Epidermal melanocyte (primary cell): Measurements from ENCODE around the gene NDUFC2.
A peak's percentile ranks its signal among the peaks of the same experiment; 100 is the strongest.
"Not testable (repeated sequence)": the region's sequence is repeated elsewhere in the genome, so short reads cannot be mapped to it uniquely, and the experiment has no call there.

Source experiments
- DNase-seq: peaks from one replicate; pipeline ENCODE4 v3.0.0; 2011; ENCODE audit warnings: low spot score; ENCODE audit not compliant: insufficient read length

Gene NDUFC2

GRCh38 chr11:78030429-78031325 is 49.0 kb downstream of the NDUFC2 start:
- DNase-seq: peak; percentile 80

- DNase-seq: not testable (repeated sequence)
Measured at GRCh38 chr11:78028423-78028822, 51.2 kb downstream of the NDUFC2 start.

GRCh38 chr11:78027759-78028158 is 51.9 kb downstream of the NDUFC2 start:
- DNase-seq: no peak

- DNase-seq: no peak
Measured at GRCh38 chr11:78025378-78025777, 54.3 kb downstream of the NDUFC2 start.

GRCh38 chr11:78023426-78023825 is 56.2 kb downstream of the NDUFC2 start:
- no peak for DNase-seq

- DNase-seq: no peak
Measured at GRCh38 chr11:78022397-78023396, 57.0 kb downstream of the NDUFC2 start, which contains the start of gene KCTD14. TSS of gene KCTD14 (minus strand) at chr11:78023276. CDS start at chr11:78023249, 27 bp downstream.

- no peak for DNase-seq
Measured at GRCh38 chr11:78021611-78022010, 58.1 kb downstream of the NDUFC2 start.

GRCh38 chr11:78020246-78020645 is 59.4 kb downstream of the NDUFC2 start:
- no peak for DNase-seq

- DNase-seq: no peak
Measured at GRCh38 chr11:78019808-78020207, 59.9 kb downstream of the NDUFC2 start.
